IMR-90 (cell line): ENCODE results near the gene ZBED2. TPM values are rescaled to one million over a fixed set of nuclear protein-coding genes. Genes with fewer than 3 reads are reported as not detected.

ENCODE experiments used
- ATAC-seq: fragments of 200-7000 bp; cut with Tn5 transposase; 2 replicates; pipeline ENCODE4 v1.9.1; 2020; ENCODE audit warnings: low read depth, mild to moderate bottlenecking, moderate library complexity
- BruUV-seq: library from RNA; stranded (reverse); fragments of 400-500 nt; replicated peaks from 2 replicates; lab custom pipeline; 2021; lab: Mats Ljungman, UMichigan
- CTCF ChIA-PET: fragments of 300-600 bp; formaldehyde crosslinking; extraction: SDS; loops from one replicate; lab custom pipeline; 2021; ENCODE audit warnings: antibody characterized with exemption; lab: Yijun Ruan, JAX
- POLR2A ChIA-PET: fragments of 300-600 bp; sonication (Branson Sonifier 250); formaldehyde crosslinking; loops from one replicate; lab custom pipeline; 2022; ENCODE audit warnings: antibody characterized with exemption; ENCODE audit not compliant: unreplicated experiment; lab: Charles Lee
- DNase-seq: peaks from one replicate; pipeline ENCODE4 v3.0.0; 2013
- H2AFZ ChIP-seq: replicated peaks from 2 replicates; pipeline ENCODE3; 2013; ENCODE audit warnings: low read length, mild to moderate bottlenecking; ENCODE audit not compliant: poor library complexity
- H2AK5ac ChIP-seq: 2 replicates; pipeline ENCODE4 v1.6.1; 2013; ENCODE audit warnings: low read depth, low read length, inconsistent platforms
- H2AK9ac ChIP-seq: replicated peaks from 2 replicates; pipeline ENCODE3; 2013; ENCODE audit warnings: mild to moderate bottlenecking, low read depth, low read length, moderate library complexity; ENCODE audit not compliant: poor library complexity
- H2BK120ac ChIP-seq: 2 replicates; pipeline ENCODE4 v1.6.1; 2013; ENCODE audit warnings: low read depth, low read length, inconsistent platforms
- H2BK15ac ChIP-seq: 3 replicates; pipeline ENCODE4 v1.6.1; 2013; ENCODE audit warnings: low read depth, low read length, inconsistent platforms
- H2BK20ac ChIP-seq: 2 replicates; pipeline ENCODE4 v1.6.1; 2013; ENCODE audit warnings: low read depth, mild to moderate bottlenecking, inconsistent platforms, low read length, moderate library complexity
- H2BK5ac ChIP-seq: 2 replicates; pipeline ENCODE4 v1.6.1; 2013; ENCODE audit warnings: mild to moderate bottlenecking, low read depth, low read length, inconsistent platforms; ENCODE audit not compliant: poor library complexity, severe bottlenecking
- H3K14ac ChIP-seq: replicated peaks from 2 replicates; pipeline ENCODE4 v1.6.1; 2013; ENCODE audit warnings: low read depth, low read length, inconsistent platforms
- H3K18ac ChIP-seq: 2 replicates; pipeline ENCODE4 v1.6.1; 2013; ENCODE audit warnings: low read depth, low read length, control low read depth
- H3K23ac ChIP-seq: 2 replicates; pipeline ENCODE4 v1.6.1; 2013; ENCODE audit warnings: low read depth, low read length, inconsistent platforms
- H3K27ac ChIP-seq: 2 replicates; pipeline ENCODE4 v1.5.1; 2013; ENCODE audit warnings: mild to moderate bottlenecking, control low read depth, low read length; ENCODE audit not compliant: insufficient read depth
- H3K27me3 ChIP-seq: 2 replicates; pipeline ENCODE4 v1.6.1; 2013; ENCODE audit warnings: low read length; ENCODE audit not compliant: control insufficient read depth, insufficient read depth
- H3K36me3 ChIP-seq: 2 replicates; pipeline ENCODE4 v1.6.1; 2013; ENCODE audit warnings: low read length, mixed read lengths; ENCODE audit not compliant: control insufficient read depth, insufficient read depth
- H3K4ac ChIP-seq: 2 replicates; pipeline ENCODE4 v1.6.1; 2013; ENCODE audit warnings: low read depth, low read length, inconsistent platforms
- H3K4me1 ChIP-seq: 2 replicates; pipeline ENCODE4 v1.6.1; 2013; ENCODE audit warnings: low read length, mixed read lengths; ENCODE audit not compliant: control insufficient read depth, insufficient read depth
- H3K4me2 ChIP-seq: 2 replicates; pipeline ENCODE4 v1.6.1; 2013; ENCODE audit warnings: low read depth, mild to moderate bottlenecking, control low read depth, low read length, moderate library complexity
- H3K4me3 ChIP-seq: 2 replicates; pipeline ENCODE4 v1.5.1; 2013; ENCODE audit warnings: low read depth, mild to moderate bottlenecking, control low read depth, low read length, moderate library complexity; ENCODE audit not compliant: insufficient read depth
- H3K56ac ChIP-seq: 2 replicates; pipeline ENCODE4 v1.6.1; 2013; ENCODE audit warnings: low read length, inconsistent platforms; ENCODE audit not compliant: insufficient read depth; ENCODE audit errors: extremely low read depth
- H3K79me1 ChIP-seq, 2 experiments: 2 replicates each; pipeline ENCODE4 v1.6.1; 2013; ENCODE audit warnings: low read length in 2 of 2, inconsistent platforms in 1 of 2, low read depth in 1 of 2
- H3K9ac ChIP-seq: 2 replicates; pipeline ENCODE4 v1.6.1; 2013; ENCODE audit warnings: low read depth, low read length, control low read depth
- H3K9me1 ChIP-seq: 2 replicates; pipeline ENCODE4 v1.6.1; 2013; ENCODE audit warnings: low read length, inconsistent platforms; ENCODE audit not compliant: insufficient read depth
- H3K9me3 ChIP-seq: 2 replicates; pipeline ENCODE4 v1.6.1; 2013; ENCODE audit warnings: low read length; ENCODE audit not compliant: control insufficient read depth, insufficient read depth
- H4K20me1 ChIP-seq: 2 replicates; pipeline ENCODE4 v1.6.1; 2013; ENCODE audit warnings: low read length, inconsistent platforms; ENCODE audit not compliant: insufficient read depth
- H4K5ac ChIP-seq: 2 replicates; pipeline ENCODE4 v1.6.1; 2013; ENCODE audit warnings: mild to moderate bottlenecking, low read depth, low read length, control low read depth
- H4K8ac ChIP-seq, 2 experiments: 2 replicates each; pipeline ENCODE4 v1.6.1; 2013; ENCODE audit warnings: low read depth in 2 of 2, low read length in 2 of 2, control low read depth in 1 of 2, inconsistent platforms in 1 of 2
- H4K91ac ChIP-seq: 2 replicates; pipeline ENCODE4 v1.6.1; 2013; ENCODE audit warnings: low read depth, low read length, inconsistent platforms; ENCODE audit not compliant: insufficient read depth
- BHLHE40 ChIP-seq: fragments of 150-350 bp; IDR thresholded peaks from 2 replicates; pipeline ENCODE4 v1.6.1; 2016; ENCODE audit warnings: mild to moderate bottlenecking, low read depth, low read length
- CEBPB ChIP-seq: IDR thresholded peaks from 2 replicates; pipeline ENCODE4 v1.6.1; 2012; ENCODE audit warnings: low read depth, low read length, improper control_type of control experiment
- CHD1 ChIP-seq: IDR thresholded peaks from 2 replicates; pipeline ENCODE4 v1.6.1; 2012; ENCODE audit warnings: low read depth, low read length, improper control_type of control experiment
- FOS ChIP-seq: fragments of 150-350 bp; IDR thresholded peaks from 2 replicates; pipeline ENCODE4 v1.6.1; 2016; ENCODE audit warnings: low read depth, low read length
- MAFK ChIP-seq: IDR thresholded peaks from 2 replicates; pipeline ENCODE4 v1.6.1; 2012; ENCODE audit warnings: low read depth, low read length, improper control_type of control experiment
- MAZ ChIP-seq: IDR thresholded peaks from 2 replicates; pipeline ENCODE4 v1.6.1; 2012; ENCODE audit warnings: low read depth, mild to moderate bottlenecking, low read length, improper control_type of control experiment, moderate library complexity, borderline replicate concordance
- MXI1 ChIP-seq: IDR thresholded peaks from 2 replicates; pipeline ENCODE4 v1.6.1; 2012; ENCODE audit warnings: low read depth, mild to moderate bottlenecking, low read length, moderate library complexity, borderline replicate concordance
- NFE2L2 ChIP-seq: fragments of 150-350 bp; IDR thresholded peaks from 2 replicates; pipeline ENCODE4 v1.6.1; 2016; ENCODE audit warnings: low read depth, mild to moderate bottlenecking, low read length
- POLR2A ChIP-seq: IDR thresholded peaks from 2 replicates; pipeline ENCODE4 v1.6.1; 2012; ENCODE audit warnings: mild to moderate bottlenecking, low read depth, low read length
- RAD21 ChIP-seq: IDR thresholded peaks from 2 replicates; pipeline ENCODE4 v1.6.1; 2012; ENCODE audit warnings: low read length, improper control_type of control experiment
- RCOR1 ChIP-seq: IDR thresholded peaks from 2 replicates; pipeline ENCODE4 v1.6.1; 2012; ENCODE audit warnings: mild to moderate bottlenecking, low read length, improper control_type of control experiment; ENCODE audit not compliant: insufficient replicate concordance
- RFX5 ChIP-seq: IDR thresholded peaks from 2 replicates; pipeline ENCODE4 v1.8.0; 2012; ENCODE audit warnings: low read depth, mild to moderate bottlenecking, low read length, moderate library complexity
- SMC3 ChIP-seq: fragments of 150-350 bp; IDR thresholded peaks from 2 replicates; pipeline ENCODE4 v1.6.1; 2016; ENCODE audit warnings: low read depth, mild to moderate bottlenecking, antibody characterized with exemption, low read length, moderate library complexity
- WGBS, 2 experiments: methylation state at CpG; one replicate each; pipeline versions ENCODE4 v1.1.5 to v1.1.7; 2013; ENCODE audit warnings: missing lambda C conversion rate in 2 of 2; ENCODE audit not compliant: insufficient read length in 1 of 2; ENCODE audit errors: extremely low coverage in 2 of 2; 5-methylcytosine and 5-hydroxymethylcytosine counted together
- dilution Hi-C: fragments of 300-500 bp; cut with HindIII; formaldehyde crosslinking; loops from one replicate; pipeline ENCODE4 v1.14.3; 2018; ENCODE audit warnings: low sequenced_read_pairs; ENCODE audit not compliant: unreplicated experiment
- in situ Hi-C: fragments of 300-500 bp; cut with MboI; formaldehyde crosslinking; loops from 3 replicates; pipeline ENCODE4 v1.14.3; 2019; ENCODE audit warnings: low sequenced_read_pairs, inconsistent platforms, mixed read lengths
- intact Hi-C: fragments of 100-400 bp; cut with micrococcal nuclease; formaldehyde crosslinking; loops from 2 replicates; pipeline ENCODE4 v1.10.0; 2022
- polyA plus RNA-seq, 3 experiments: library from polyadenylated mRNA; depleted of rRNA; stranded (reverse); fragments of >200 nt; gene quantifications; 2 replicates each; pipeline ENCODE4 v1.2.3, GENCODE V29; 2012; ENCODE audit warnings: low replicate concordance in 1 of 3
- total RNA-seq: library from RNA; depleted of rRNA; stranded (reverse); fragments of >200 nt; gene quantifications from 2 replicates; pipeline ENCODE4 v1.2.3, GENCODE V29; 2012
- TF ChIP-seq, protein P1 (sequence below): conservative IDR thresholded peaks from 2 replicates; pipeline ENCODE4 v1.5.1; 2012; ENCODE audit warnings: mild to moderate bottlenecking, low read depth, low read length, improper control_type of control experiment
- TF ChIP-seq, protein P2 (sequence below): fragments of 150-350 bp; IDR thresholded peaks from 2 replicates; pipeline ENCODE4 v1.6.1; 2016; ENCODE audit warnings: low read depth, mild to moderate bottlenecking, low read length, moderate library complexity, borderline replicate concordance
- TF ChIP-seq, protein P3 (sequence below): fragments of 150-350 bp; IDR thresholded peaks from 2 replicates; pipeline ENCODE4 v1.6.1; 2017; ENCODE audit warnings: mild to moderate bottlenecking, antibody characterized with exemption, low read length, low read depth

ZBED2 gene
- total and polyA plus RNA-seq, 2 of the 4 experiments (the other 2 are of a cell fraction) = 0.51 to 0.72 TPM

DNA sequence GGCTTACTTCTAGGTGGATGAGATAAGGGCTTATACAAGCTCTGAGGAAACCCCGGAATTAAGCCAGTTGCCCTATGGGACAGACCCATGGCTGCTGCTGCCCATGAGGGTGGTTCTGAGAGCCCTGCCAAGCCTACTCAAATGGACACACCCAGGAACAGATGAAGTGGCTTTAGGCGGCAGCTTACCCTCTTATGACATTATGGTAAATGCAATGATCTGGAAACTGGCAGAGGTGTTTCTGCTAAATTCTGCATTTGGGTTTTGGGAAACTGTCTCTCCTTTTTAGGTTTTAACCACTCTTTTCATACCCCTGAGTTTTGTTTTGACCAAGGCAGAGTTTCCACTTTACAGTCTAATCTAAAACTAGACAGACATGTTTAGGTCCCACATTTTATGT is 9.0 kb upstream of the ZBED2 start:
- Histone ChIP-seq H3K36me3 (no peaks in the 10 kb centered on the region), H3K18ac (no peak overlapping the region), H3K27me3 (no peaks in the 10 kb centered on the region), H3K14ac (no peak overlapping the region; the same call in 1 of the 2 replicates), H2AK5ac (no peak overlapping the region; the same call in 1 of the 2 replicates), H2BK5ac (no peak overlapping the region), H3K79me1 (no peaks in the 10 kb centered on the region), H3K9me1 (no peaks in the 10 kb centered on the region; the same call in 1 of the 2 replicates), H2AFZ (no peak overlapping the region), H4K5ac (no peak overlapping the region), H3K9me3 (no peaks in the 10 kb centered on the region), H3K4ac (0 out of 2 replicates have a peak overlapping the region, but pooled peaks have one; percentile 9), H3K4me3 (no peak overlapping the region), H2BK15ac (0 out of 3 replicates have a peak overlapping the region, but pooled peaks have one; percentile 20), H3K4me1 (peaks cover 4% of the 10 kb centered on the region), H4K8ac (0 out of 4 replicates have a peak overlapping the region, but pooled peaks of 1 of the 2 experiments have one; percentile 19), H3K9ac (no peak overlapping the region), H4K91ac (no peak overlapping the region), H3K56ac (no peak overlapping the region), H3K27ac (no peak overlapping the region), H2BK120ac (peak overlapping the region; percentile 27; the same call in 1 of the 2 replicates), H3K4me2 (no peak overlapping the region), H2BK20ac (peak overlapping the region; percentile 49; the same call in 1 of the 2 replicates), H4K20me1 (no peaks in the 10 kb centered on the region), H2AK9ac (no peak overlapping the region), H3K23ac (no peak overlapping the region)
- intact Hi-C loops (no loop called here), dilution Hi-C loops (no loop called here), in situ Hi-C loops (no loop called here)
- DNase-seq (no peak), ATAC-seq (no peak)
- BruUV-seq = no TSS peak
- WGBS, 2 experiments = no CpG with 5 or more reads among the region's 2 CpGs
- TF ChIP-seq CHD1 (no peak), MAFK (no peak), SMC3 (no peak), RAD21 (no peak), POLR2A (no peak), BHLHE40 (no peak), NFE2L2 (no peak), FOS (no peak), MXI1 (no peak), RCOR1 (no peak), MAZ (no peak), RFX5 (no peak), CEBPB (no peak)
- TF ChIP-seq, protein P1, sequence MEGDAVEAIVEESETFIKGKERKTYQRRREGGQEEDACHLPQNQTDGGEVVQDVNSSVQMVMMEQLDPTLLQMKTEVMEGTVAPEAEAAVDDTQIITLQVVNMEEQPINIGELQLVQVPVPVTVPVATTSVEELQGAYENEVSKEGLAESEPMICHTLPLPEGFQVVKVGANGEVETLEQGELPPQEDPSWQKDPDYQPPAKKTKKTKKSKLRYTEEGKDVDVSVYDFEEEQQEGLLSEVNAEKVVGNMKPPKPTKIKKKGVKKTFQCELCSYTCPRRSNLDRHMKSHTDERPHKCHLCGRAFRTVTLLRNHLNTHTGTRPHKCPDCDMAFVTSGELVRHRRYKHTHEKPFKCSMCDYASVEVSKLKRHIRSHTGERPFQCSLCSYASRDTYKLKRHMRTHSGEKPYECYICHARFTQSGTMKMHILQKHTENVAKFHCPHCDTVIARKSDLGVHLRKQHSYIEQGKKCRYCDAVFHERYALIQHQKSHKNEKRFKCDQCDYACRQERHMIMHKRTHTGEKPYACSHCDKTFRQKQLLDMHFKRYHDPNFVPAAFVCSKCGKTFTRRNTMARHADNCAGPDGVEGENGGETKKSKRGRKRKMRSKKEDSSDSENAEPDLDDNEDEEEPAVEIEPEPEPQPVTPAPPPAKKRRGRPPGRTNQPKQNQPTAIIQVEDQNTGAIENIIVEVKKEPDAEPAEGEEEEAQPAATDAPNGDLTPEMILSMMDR = no peak
- TF ChIP-seq, protein P2, sequence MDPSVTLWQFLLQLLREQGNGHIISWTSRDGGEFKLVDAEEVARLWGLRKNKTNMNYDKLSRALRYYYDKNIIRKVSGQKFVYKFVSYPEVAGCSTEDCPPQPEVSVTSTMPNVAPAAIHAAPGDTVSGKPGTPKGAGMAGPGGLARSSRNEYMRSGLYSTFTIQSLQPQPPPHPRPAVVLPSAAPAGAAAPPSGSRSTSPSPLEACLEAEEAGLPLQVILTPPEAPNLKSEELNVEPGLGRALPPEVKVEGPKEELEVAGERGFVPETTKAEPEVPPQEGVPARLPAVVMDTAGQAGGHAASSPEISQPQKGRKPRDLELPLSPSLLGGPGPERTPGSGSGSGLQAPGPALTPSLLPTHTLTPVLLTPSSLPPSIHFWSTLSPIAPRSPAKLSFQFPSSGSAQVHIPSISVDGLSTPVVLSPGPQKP = no peak
- TF ChIP-seq, protein P3, sequence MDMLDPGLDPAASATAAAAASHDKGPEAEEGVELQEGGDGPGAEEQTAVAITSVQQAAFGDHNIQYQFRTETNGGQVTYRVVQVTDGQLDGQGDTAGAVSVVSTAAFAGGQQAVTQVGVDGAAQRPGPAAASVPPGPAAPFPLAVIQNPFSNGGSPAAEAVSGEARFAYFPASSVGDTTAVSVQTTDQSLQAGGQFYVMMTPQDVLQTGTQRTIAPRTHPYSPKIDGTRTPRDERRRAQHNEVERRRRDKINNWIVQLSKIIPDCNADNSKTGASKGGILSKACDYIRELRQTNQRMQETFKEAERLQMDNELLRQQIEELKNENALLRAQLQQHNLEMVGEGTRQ = no peak
- CTCF ChIA-PET = interaction anchor here (1.5 to 1.7 kb wide), 2 partner anchors 11 to 26 kb away, joined by 4 to 5 read pairs; no protein-coding TSS in a partner anchor
- POLR2A ChIA-PET = no interaction called here
